D721Med (cell line): ENCODE results near the gene ZNRF4.

Experiments used
- DNase-seq: peaks from one replicate; pipeline ENCODE4 v3.0.0; 2011; ENCODE audit warnings: low spot score; ENCODE audit not compliant: insufficient read length
- FAIRE-seq: peaks from 2 replicates; lab custom pipeline; 2011; peaks lifted over from hg19 to GRCh38; lab: Jason Lieb, UNC
- CTCF ChIP-seq: IDR thresholded peaks from 2 replicates; pipeline ENCODE4 v1.5.1; 2012; ENCODE audit warnings: mild to moderate bottlenecking, control low read depth; ENCODE audit not compliant: insufficient read depth; ENCODE audit errors: missing control alignments

Gene ZNRF4

GRCh38 chr19:5472286-5472685 is 17.1 kb downstream of the ZNRF4 start:
- no peak for FAIRE-seq
- TF ChIP-seq CTCF, result no peak
- no peak for DNase-seq

DNA sequence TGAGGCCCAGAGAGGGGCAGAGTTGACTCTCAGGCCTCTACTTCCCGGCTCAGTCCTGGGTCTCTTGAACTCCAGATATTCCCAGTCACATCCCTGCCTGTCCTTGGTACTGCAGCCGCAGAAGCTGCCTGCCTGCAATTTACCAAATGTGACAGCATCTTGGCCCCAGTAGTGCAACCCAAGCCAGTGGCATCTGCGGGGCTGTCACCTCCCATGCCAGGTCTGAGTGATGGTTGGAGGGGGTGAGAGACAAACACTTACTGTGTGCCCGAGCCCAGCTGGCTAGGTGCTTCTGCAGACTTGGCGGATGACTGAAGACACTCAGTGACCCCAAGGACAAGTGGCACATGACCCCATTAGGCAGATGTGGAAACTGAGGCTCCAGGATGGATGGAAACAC is 18.4 kb downstream of the ZNRF4 start:
- no peak for TF ChIP-seq CTCF
- DNase-seq (no peak), FAIRE-seq (no peak)

GRCh38 chr19:5477451-5478215 is 22.4 kb downstream of the ZNRF4 start:
- no peak for DNase-seq
- TF ChIP-seq CTCF, result no peak
- no peak for FAIRE-seq

DNA sequence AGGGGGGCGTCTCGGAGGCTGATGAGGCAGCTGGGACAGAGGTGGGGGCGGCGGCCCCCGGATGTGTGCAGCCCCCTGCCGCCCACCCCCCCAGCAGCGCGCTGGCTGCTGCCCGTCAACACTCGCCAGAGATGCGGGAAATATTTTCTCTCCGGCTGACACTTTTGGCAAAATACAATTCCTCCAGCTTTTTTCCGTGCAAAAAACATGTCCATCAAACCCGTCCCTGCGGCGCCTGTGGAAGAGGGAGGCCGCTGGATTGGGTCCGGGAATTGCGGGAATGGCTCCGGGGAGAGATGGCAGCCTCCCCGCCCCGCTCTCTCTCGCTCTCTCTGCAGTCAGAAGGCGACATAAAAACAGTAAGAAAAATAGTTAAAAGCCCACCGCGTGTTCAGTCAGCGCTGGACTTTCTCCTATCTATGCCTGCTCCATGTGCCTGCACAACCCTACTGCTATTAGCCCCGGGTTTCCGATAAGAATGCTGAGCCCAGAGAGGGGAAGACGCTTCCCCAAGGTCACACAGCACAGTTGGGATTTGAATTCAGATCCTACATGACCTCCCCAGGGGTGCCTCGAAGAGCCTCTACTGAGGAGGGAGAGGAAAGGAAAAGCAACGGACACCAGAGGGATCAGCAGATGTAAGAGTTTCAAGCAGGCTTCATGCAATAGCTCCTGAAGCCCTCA is 23.2 kb downstream of the ZNRF4 start:
- no peak for TF ChIP-seq CTCF
- DNase-seq (no peak), FAIRE-seq (no peak)

GRCh38 chr19:5478925-5479588 is 23.8 kb downstream of the ZNRF4 start:
- no peak for FAIRE-seq
- no peak for DNase-seq
- no peak for TF ChIP-seq CTCF

DNA sequence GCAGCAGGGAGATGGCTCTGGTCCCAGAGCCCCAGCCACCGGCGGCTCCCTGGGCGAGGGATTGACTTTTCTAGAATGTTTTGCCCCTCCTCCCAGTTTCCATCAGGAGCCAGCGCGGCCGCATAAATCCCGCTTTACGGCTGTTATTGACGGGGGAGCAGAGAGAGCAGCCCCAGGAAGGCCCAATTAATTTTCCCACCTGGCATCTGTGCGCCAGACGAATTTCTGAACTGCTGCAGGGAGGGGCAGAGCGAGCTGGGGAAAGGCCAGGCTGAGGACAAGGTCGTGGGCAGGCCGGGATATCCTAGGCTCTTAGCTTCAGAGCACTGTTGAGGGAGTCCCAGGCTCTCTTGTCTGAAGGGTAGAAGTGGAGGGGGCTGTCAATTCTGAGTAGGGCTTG is 24.7 kb downstream of the ZNRF4 start:
- FAIRE-seq (no peak), DNase-seq (peak; percentile 64)
- TF ChIP-seq CTCF, result no peak

DNA sequence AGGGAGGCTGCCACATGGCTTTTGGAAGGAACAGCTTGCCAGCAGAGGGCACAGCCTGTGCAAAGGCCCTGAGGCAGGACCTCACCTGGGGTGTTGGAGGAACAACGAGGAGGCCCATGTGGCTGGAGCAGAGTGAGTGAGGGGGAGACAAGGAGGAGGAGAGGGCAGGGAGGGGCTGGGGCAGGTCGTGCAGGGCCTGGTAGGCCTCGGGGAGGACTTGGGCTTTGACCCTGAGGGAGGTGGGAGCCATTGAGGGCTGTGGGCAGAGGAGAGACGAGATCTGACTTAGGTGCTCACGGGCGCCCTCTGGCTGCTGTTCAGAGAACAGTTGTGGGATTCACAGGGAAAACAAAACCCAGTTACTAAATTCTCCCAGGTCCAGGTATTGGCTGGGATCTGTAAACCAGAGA is 25.2 kb downstream of the ZNRF4 start:
- DNase-seq (no peak), FAIRE-seq (no peak)
- TF ChIP-seq CTCF, result peak; percentile 45
